ENCODE data around the gene TCP1. TPM values are rescaled to one million over a fixed set of nuclear protein-coding genes. Genes with fewer than 3 reads are reported as not detected.

The TCP1 gene
- total and polyA plus RNA-seq, 10 donors, result 74.3 to 136 (median 111) TPM

DNA sequence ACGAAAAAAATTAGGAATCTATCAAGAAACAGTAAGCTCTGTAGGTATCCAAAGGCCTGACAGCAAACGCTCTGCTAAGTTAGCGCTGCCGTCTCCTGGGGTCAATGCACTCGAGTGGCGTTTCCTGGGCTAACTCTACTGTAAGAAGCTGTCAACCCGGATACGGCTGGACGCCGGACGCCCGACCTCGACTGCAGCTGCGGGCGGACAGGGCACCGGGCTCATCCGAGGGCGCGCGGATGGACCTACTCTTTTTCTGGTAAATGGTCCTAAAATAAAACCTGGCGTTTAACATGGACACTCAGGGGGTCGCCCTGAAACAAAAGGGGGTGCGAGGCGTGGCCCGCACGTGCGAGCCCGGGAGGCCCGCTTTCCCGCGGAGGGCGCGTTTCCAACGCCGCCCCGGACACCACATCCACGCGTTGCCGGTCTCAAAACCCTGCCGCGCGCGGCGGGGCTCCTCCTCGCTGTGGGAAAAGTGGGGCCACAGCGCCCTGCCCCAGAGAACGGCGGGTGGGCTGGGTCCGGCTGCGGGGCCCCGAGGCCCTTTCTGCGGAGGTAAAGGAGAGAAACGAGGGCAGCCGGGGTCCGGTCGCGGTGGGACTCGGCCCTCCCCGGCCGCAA, 537 bp downstream of the TCP1 start:
- peaks cover 0 to 65% (median 44%) of the 10 kb centered on the region in 6 donors for H3K36me3 ChIP-seq

GRCh38 chr6:159788276-159788675, 1.1 kb downstream of the TCP1 start:
- DNase-seq, result no peak
- intact Hi-C loops (cut with DNase I; ENCODE audit: low total_unique reads), result loop anchor here (10.0 kb wide), 1 partner anchor 53 kb away; no protein-coding TSS in a partner anchor
- peak overlapping the region in 7 of 8 donors; percentile 95 to 99 (median 97) for H3K27ac ChIP-seq
- H3K27me3 ChIP-seq (replicated peaks in 1 of 7), result no peaks in the 10 kb centered on the region
- H3K4me1 ChIP-seq, result peaks cover 31 to 84% (median 56%) of the 10 kb centered on the region in 6 donors
- H3K9me3 ChIP-seq, result no peaks in the 10 kb centered on the region
- WGBS, 5 donors, result 34 to 52% (median 42%) methylated on average over 15 of the region's 15 CpGs
- peak overlapping the region; percentile 88 to 98 (median 93) for H3K4me3 ChIP-seq
- no peak for TF ChIP-seq POLR2A (IDR thresholded peaks at IDR 0.05)
- TF ChIP-seq, protein P1, sequence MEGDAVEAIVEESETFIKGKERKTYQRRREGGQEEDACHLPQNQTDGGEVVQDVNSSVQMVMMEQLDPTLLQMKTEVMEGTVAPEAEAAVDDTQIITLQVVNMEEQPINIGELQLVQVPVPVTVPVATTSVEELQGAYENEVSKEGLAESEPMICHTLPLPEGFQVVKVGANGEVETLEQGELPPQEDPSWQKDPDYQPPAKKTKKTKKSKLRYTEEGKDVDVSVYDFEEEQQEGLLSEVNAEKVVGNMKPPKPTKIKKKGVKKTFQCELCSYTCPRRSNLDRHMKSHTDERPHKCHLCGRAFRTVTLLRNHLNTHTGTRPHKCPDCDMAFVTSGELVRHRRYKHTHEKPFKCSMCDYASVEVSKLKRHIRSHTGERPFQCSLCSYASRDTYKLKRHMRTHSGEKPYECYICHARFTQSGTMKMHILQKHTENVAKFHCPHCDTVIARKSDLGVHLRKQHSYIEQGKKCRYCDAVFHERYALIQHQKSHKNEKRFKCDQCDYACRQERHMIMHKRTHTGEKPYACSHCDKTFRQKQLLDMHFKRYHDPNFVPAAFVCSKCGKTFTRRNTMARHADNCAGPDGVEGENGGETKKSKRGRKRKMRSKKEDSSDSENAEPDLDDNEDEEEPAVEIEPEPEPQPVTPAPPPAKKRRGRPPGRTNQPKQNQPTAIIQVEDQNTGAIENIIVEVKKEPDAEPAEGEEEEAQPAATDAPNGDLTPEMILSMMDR (IDR thresholded peaks at IDR 0.05 in 8 of 11, conservative IDR thresholded peaks at IDR 0.05 in 3 of 11), result no peak
- no peak for TF ChIP-seq POLR2AphosphoS5 (IDR thresholded peaks at IDR 0.05)
- H3K36me3 ChIP-seq, result peaks cover 0 to 65% (median 46%) of the 10 kb centered on the region in 6 donors

More for the DNA sequence above, 537 bp downstream of the TCP1 start:
- Histone ChIP-seq H3K27ac (peak overlapping the region; percentile 85 to 99 (median 97)), H3K4me3 (peak overlapping the region; percentile 88 to 98 (median 93)), H3K27me3 (replicated peaks in 1 of 7) (no peaks in the 10 kb centered on the region), H3K4me1 (peaks cover 28 to 83% (median 59%) of the 10 kb centered on the region in 6 donors), H3K9me3 (no peaks in the 10 kb centered on the region)
- intact Hi-C loops (cut with DNase I; ENCODE audit: low total_unique reads), result loop anchor here (10.0 kb wide), 1 partner anchor 54 kb away; no protein-coding TSS in a partner anchor
- TF ChIP-seq, protein P1 (IDR thresholded peaks at IDR 0.05 in 8 of 11, conservative IDR thresholded peaks at IDR 0.05 in 3 of 11), result no peak
- TF ChIP-seq POLR2A (IDR thresholded peaks at IDR 0.05), result no peak
- peak in 2 of 3 donors; percentile 1 to 27 for TF ChIP-seq POLR2AphosphoS5 (IDR thresholded peaks at IDR 0.05)
- WGBS, 5 donors, result 0 to 1% (median 0%) methylated on average over 38 to 60 of the region's 60 CpGs
- peak; percentile 91 for DNase-seq

GRCh38 chr6:159778542-159779103, 10.8 kb downstream of the TCP1 start:
- 80 to 96% (median 87%) methylated on average over 3 of the region's 3 CpGs for WGBS, 5 donors
- TF ChIP-seq POLR2AphosphoS5 (IDR thresholded peaks at IDR 0.05), result no peak
- no peak for TF ChIP-seq POLR2A (IDR thresholded peaks at IDR 0.05)
- TF ChIP-seq, protein P1 (IDR thresholded peaks at IDR 0.05 in 8 of 11, conservative IDR thresholded peaks at IDR 0.05 in 3 of 11), result no peak

DNA sequence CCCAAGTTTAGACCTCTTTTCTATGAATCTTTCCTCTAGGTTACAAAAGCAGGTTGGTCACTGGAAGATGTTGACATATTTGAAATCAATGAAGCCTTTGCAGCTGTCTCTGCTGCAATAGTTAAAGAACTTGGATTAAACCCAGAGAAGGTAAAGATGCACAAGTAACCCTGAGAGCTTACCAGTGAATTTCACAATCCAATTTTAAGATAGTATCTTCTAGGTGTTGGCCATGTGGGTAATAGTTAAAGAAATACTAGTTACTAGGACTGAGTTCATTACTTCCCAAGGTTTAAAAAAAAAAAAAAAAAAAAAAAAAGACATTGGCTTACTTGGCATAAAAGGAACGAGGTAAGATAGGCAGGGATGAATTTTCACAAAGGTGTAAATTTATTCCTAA, 11.3 kb downstream of the TCP1 start:
- no peaks in the 10 kb centered on the region for H3K9me3 ChIP-seq
- WGBS, 5 donors, result 73 to 94% (median 77%) methylated on average over 1 of the region's 1 CpG
- DNase-seq, result no peak
- H3K36me3 ChIP-seq, result peaks cover 0 to 93% (median 69%) of the 10 kb centered on the region in 6 donors
- peaks cover 0 to 7% (median 1%) of the 10 kb centered on the region in 6 donors for H3K4me1 ChIP-seq
- intact Hi-C loops (cut with DNase I; ENCODE audit: low total_unique reads), result no loop called here
- H3K27ac ChIP-seq, result no peak overlapping the region
- no peaks in the 10 kb centered on the region for H3K27me3 ChIP-seq (replicated peaks in 1 of 7)
- no peak for TF ChIP-seq POLR2A (IDR thresholded peaks at IDR 0.05)
- TF ChIP-seq, protein P1 (IDR thresholded peaks at IDR 0.05 in 8 of 11, conservative IDR thresholded peaks at IDR 0.05 in 3 of 11), result no peak
- no peak for TF ChIP-seq POLR2AphosphoS5 (IDR thresholded peaks at IDR 0.05)
- H3K4me3 ChIP-seq, result no peak overlapping the region

More at GRCh38 chr6:159778542-159779103, 10.8 kb downstream of the TCP1 start:
- Histone ChIP-seq H3K36me3 (peaks cover 0 to 98% (median 73%) of the 10 kb centered on the region in 6 donors), H3K27ac (no peak overlapping the region), H3K9me3 (no peaks in the 10 kb centered on the region), H3K4me1 (peaks cover 0 to 10% (median 2%) of the 10 kb centered on the region in 6 donors), H3K4me3 (no peak overlapping the region), H3K27me3 (replicated peaks in 1 of 7) (no peaks in the 10 kb centered on the region)
- DNase-seq, result no peak
- intact Hi-C loops (cut with DNase I; ENCODE audit: low total_unique reads), result no loop called here
